DND-41 (cell line): ENCODE results near the gene PADI2.

ENCODE experiments used
- ATAC-seq: fragments of 200-7000 bp; cut with Tn5 transposase; 3 replicates; pipeline ENCODE4 v1.9.1; 2021; ENCODE audit warnings: low read depth; ENCODE audit not compliant: insufficient read depth
- DNase-seq: peaks from one replicate; pipeline ENCODE4 v3.0.0-alpha.2; 2020
- H2AFZ ChIP-seq: 2 replicates; pipeline ENCODE4 v1.6.0; 2012; ENCODE audit warnings: low read depth, low read length
- H3K27ac ChIP-seq: 2 replicates; pipeline ENCODE4 v1.5.1; 2012; ENCODE audit warnings: low read length, inconsistent platforms
- H3K27me3 ChIP-seq: fragments of 200-600 bp; sonication (generic); 2 replicates; pipeline ENCODE4 v1.6.0; 2012; ENCODE audit warnings: low read length, mild to moderate bottlenecking, inconsistent platforms; ENCODE audit not compliant: insufficient read depth, poor library complexity
- H3K36me3 ChIP-seq: 2 replicates; pipeline ENCODE4 v1.5.1; 2012; ENCODE audit warnings: low read length, inconsistent platforms; ENCODE audit not compliant: insufficient read depth
- H3K4me1 ChIP-seq: 2 replicates; pipeline ENCODE4 v1.5.1; 2012; ENCODE audit warnings: mild to moderate bottlenecking, low read length; ENCODE audit not compliant: insufficient read depth
- H3K4me2 ChIP-seq: 2 replicates; pipeline ENCODE4 v1.6.0; 2012; ENCODE audit warnings: mild to moderate bottlenecking, moderate library complexity, low read length, inconsistent platforms; ENCODE audit not compliant: insufficient read depth
- H3K4me3 ChIP-seq, 2 experiments: fragments of 200-600 bp in 1 of 2; shearing (Covaris generic) in 1 of 2; 2 replicates each; pipeline ENCODE4 v1.5.1; 2012 to 2016; ENCODE audit warnings: inconsistent platforms in 2 of 2, low read length in 2 of 2, mild to moderate bottlenecking in 2 of 2, low read depth in 1 of 2, moderate library complexity in 1 of 2
- H3K79me2 ChIP-seq: 2 replicates; pipeline ENCODE4 v1.6.0; 2012; ENCODE audit warnings: low read length, inconsistent platforms; ENCODE audit not compliant: insufficient read depth
- H3K9ac ChIP-seq: 2 replicates; pipeline ENCODE4 v1.6.0; 2012; ENCODE audit warnings: low read depth, mild to moderate bottlenecking, inconsistent platforms, low read length, moderate library complexity
- H3K9me3 ChIP-seq: 2 replicates; pipeline ENCODE4 v1.5.1; 2012; ENCODE audit warnings: low read length, moderate library complexity, mild to moderate bottlenecking, inconsistent platforms; ENCODE audit not compliant: insufficient read depth, severe bottlenecking
- H4K20me1 ChIP-seq: 2 replicates; pipeline ENCODE4 v1.6.0; 2012; ENCODE audit warnings: low read length; ENCODE audit not compliant: insufficient read depth
- EZH2 ChIP-seq: IDR thresholded peaks from 3 replicates; pipeline ENCODE4 v1.6.1; 2012; ENCODE audit warnings: borderline replicate concordance, low read depth, mild to moderate bottlenecking, moderate library complexity, low read length, inconsistent platforms; ENCODE audit not compliant: severe bottlenecking
- TF ChIP-seq, protein P1 (sequence below): IDR thresholded peaks from 2 replicates; pipeline ENCODE4 v1.5.1; 2012; ENCODE audit warnings: borderline replicate concordance, low read length, moderate library complexity, mild to moderate bottlenecking; ENCODE audit not compliant: poor library complexity, severe bottlenecking; ENCODE audit errors: extremely low read depth

The PADI2 gene

DNA sequence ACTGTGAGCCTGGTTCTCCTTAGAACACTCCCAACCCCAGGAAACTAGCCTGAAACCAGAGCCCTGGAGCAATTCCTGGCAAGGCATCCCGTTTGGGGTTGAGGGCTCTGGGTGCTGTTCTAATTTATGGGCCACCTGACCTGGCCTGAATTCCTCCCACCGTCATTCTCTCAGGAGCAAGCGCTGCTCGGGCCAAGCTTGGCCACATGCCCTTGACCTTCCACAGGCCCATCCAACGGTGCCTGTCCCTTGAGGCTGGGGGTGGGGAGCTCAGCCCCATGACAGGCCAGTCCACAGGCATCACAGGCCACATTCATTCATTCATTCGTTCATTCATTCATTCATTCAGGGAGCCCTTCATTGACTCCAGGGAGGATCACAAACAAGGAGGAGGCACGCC lies 5.3 kb downstream of the PADI2 start:
- no peak overlapping the region for H3K27ac ChIP-seq

DNA sequence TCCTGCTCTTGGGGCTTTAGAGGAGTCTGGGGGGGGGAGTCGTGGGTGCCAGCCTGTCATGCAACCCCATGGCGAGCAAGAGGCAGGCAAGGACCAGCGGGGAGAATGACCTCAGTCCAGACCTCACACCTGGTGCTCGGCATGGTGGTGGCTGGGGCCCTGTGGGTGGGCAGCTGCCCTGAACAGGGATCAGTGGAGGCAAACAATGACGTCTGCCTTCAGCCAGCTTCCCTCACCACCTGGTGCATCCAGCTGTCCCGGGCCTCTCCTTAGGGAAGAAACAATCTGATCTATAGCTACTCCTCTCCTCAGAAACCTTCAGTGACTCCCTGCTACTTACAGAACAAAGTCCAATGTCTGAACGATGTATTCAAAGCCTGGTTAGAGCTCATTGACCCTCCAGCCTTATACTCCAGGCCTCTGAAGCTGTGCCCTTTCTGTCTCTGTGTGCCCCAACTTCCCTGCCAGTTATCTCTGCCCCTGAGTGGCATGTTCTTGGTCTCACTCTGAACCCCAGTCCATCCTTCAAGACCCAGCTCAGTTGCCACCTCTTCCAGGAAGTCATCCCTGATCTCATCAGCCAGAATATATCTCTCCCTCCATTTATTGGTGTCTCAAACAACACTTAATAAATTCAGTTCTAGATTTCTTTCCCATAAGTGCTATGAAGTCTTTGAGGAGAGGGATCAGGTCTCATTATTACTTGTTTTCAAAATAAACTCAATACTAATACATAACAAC lies 6.6 kb downstream of the PADI2 start:
- Histone ChIP-seq H3K4me3 (no peak overlapping the region), H3K36me3 (no peaks in the 10 kb centered on the region), H4K20me1 (peaks cover 3% of the 10 kb centered on the region; the same call in 1 of the 2 replicates), H3K9me3 (no peaks in the 10 kb centered on the region), H3K79me2 (no peaks in the 10 kb centered on the region), H3K9ac (no peak overlapping the region), H2AFZ (no peak overlapping the region), H3K27me3 (peaks cover 23% of the 10 kb centered on the region), H3K27ac (no peak overlapping the region), H3K4me2 (no peak overlapping the region), H3K4me1 (no peaks in the 10 kb centered on the region)
- DNase-seq (no peak), ATAC-seq (no peak)
- no peak for TF ChIP-seq EZH2
- TF ChIP-seq, protein P1, sequence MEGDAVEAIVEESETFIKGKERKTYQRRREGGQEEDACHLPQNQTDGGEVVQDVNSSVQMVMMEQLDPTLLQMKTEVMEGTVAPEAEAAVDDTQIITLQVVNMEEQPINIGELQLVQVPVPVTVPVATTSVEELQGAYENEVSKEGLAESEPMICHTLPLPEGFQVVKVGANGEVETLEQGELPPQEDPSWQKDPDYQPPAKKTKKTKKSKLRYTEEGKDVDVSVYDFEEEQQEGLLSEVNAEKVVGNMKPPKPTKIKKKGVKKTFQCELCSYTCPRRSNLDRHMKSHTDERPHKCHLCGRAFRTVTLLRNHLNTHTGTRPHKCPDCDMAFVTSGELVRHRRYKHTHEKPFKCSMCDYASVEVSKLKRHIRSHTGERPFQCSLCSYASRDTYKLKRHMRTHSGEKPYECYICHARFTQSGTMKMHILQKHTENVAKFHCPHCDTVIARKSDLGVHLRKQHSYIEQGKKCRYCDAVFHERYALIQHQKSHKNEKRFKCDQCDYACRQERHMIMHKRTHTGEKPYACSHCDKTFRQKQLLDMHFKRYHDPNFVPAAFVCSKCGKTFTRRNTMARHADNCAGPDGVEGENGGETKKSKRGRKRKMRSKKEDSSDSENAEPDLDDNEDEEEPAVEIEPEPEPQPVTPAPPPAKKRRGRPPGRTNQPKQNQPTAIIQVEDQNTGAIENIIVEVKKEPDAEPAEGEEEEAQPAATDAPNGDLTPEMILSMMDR = no peak

More for the DNA sequence above, 5.3 kb downstream of the PADI2 start:
- no peaks in the 10 kb centered on the region for H3K36me3 ChIP-seq
- H3K27me3 ChIP-seq = peaks cover 27% of the 10 kb centered on the region
- 0 out of 2 replicates have a peak, but pooled peaks cover 3% of the 10 kb centered on the region for H4K20me1 ChIP-seq
- H3K79me2 ChIP-seq = no peaks in the 10 kb centered on the region
- ATAC-seq = no peak
- H3K4me1 ChIP-seq = no peaks in the 10 kb centered on the region
- DNase-seq = no peak
- H2AFZ ChIP-seq = no peak overlapping the region
- H3K9ac ChIP-seq = no peak overlapping the region
- TF ChIP-seq, protein P1 = no peak
- no peak for TF ChIP-seq EZH2
- H3K4me3 ChIP-seq = no peak overlapping the region
- no peak overlapping the region for H3K4me2 ChIP-seq
- H3K9me3 ChIP-seq = no peaks in the 10 kb centered on the region

DNA sequence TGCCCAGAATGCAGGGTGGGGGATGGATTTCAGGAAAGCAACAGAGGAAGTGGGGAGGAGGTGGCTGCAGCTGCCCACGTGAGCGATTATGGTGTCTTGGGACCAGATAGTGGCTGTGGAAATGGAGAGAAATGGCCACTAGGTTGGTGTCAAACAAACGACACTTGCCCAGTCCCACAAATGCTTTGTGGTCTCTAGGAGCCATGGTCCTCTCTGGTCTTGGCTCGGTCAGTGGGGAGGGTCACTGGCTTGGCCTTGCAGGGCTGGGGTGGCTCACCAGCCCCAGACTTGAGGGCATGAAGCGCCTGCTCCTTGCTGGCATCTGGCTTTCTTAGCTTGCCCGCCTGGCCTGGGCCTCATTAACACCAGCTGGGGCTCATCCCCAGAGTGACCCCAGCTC lies 7.2 kb downstream of the PADI2 start:
- Histone ChIP-seq H3K36me3 (no peaks in the 10 kb centered on the region), H3K79me2 (no peaks in the 10 kb centered on the region), H3K9me3 (no peaks in the 10 kb centered on the region), H3K27ac (no peak overlapping the region), H2AFZ (no peak overlapping the region), H3K4me1 (no peaks in the 10 kb centered on the region), H3K27me3 (peaks cover 20% of the 10 kb centered on the region), H3K4me3 (no peak overlapping the region), H3K4me2 (no peak overlapping the region), H4K20me1 (peaks cover 3% of the 10 kb centered on the region; the same call in 1 of the 2 replicates), H3K9ac (no peak overlapping the region)
- ATAC-seq (no peak), DNase-seq (no peak)
- TF ChIP-seq EZH2 = no peak
- TF ChIP-seq, protein P1 = no peak

DNA sequence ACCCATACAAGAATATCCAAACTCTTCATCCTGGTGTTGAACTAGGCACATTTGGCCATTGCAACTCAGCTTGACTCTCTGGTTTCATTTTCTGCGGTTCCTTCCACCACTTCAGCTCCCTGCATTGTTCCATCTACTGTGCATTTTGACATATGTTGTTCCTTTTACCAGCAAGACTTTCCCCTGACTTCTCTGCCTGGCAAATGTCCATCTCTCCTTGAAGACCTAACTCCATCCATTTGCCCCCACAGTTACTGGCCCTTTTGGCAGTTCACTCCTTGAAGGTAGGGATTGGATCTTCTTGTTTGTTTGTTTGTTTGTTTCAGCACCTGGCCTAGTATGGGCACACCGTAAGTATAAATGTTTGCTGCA lies 8.7 kb downstream of the PADI2 start:
- Histone ChIP-seq H3K79me2 (no peaks in the 10 kb centered on the region), H3K27me3 (peaks cover 12% of the 10 kb centered on the region), H3K4me1 (no peaks in the 10 kb centered on the region), H3K27ac (no peak overlapping the region), H3K9me3 (no peaks in the 10 kb centered on the region), H3K4me2 (no peak overlapping the region), H3K9ac (no peak overlapping the region), H2AFZ (no peak overlapping the region), H3K4me3 (no peak overlapping the region), H4K20me1 (peaks cover 3% of the 10 kb centered on the region; the same call in 1 of the 2 replicates), H3K36me3 (no peaks in the 10 kb centered on the region)
- no peak for TF ChIP-seq EZH2
- TF ChIP-seq, protein P1 = no peak
- ATAC-seq (no peak), DNase-seq (no peak)
